NCI-H524 treated with DMSO at 0.1 percent for 48 hours (cell line): ENCODE data around the gene NCAPG2.
"Not testable (repeated sequence)": the region's sequence is repeated elsewhere in the genome, so short reads cannot be mapped to it uniquely, and the experiment has no call there.

Source experiments
- DNase-seq: peaks from one replicate; lab custom pipeline; 2025; lab: John Stamatoyannopoulos, UW

NCAPG2 gene

GRCh38 chr7:158633055-158633956, 71.3 kb downstream of the NCAPG2 start:
- no peak for DNase-seq

DNA sequence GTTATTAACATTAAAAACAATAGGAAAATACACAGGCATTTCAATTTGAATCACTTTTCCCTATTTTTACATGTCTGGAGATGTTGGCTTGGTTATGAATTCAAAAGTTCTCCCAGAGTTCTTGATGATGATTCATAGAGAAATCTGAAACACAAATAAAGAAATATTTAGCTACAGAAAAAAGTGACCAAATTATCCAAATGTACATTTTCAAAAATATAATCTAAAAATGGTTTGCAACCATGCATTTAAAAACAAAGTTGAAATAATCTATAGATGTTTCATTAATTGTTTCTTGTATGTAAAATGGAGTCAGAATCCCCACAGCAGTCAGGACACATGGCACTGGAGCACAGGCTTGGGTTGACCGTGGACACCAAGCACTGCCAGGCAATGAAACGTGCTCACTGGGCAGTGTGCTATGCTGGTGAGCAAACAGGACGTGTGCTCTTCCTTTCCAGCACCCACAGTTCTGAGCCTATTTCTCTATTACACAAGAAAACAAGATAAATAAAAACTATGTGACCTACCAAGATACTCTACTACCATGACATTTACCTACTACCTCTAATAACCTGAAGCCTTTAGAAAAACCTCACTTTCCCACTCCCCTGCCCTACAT, 72.9 kb downstream of the NCAPG2 start:
- no peak for DNase-seq

DNA sequence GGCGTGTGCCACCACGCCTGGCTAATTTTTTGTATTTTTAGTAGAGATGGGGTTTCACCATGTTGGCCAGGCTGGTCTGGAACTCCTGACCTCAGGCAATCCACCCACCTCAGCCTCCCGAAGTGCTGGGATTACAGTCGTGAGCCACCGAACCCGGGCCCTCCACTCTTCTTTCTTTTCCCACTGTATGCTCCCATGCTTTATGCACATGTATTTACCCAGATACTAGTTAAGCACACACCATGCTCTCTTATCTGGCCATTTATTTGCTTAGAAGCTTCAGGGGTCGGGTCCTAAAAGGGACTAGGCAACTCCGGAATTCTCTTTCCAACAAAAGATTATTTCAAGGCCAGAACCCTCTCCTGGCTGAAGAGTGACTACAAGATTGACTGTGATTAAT, 78.3 kb downstream of the NCAPG2 start:
- not testable (repeated sequence) for DNase-seq

- DNase-seq, result no peak
Observed at GRCh38 chr7:158623241-158623640, 81.4 kb downstream of the NCAPG2 start.

- DNase-seq, result no peak
Observed at GRCh38 chr7:158620839-158621441, 83.7 kb downstream of the NCAPG2 start.

GRCh38 chr7:158620418-158620817, 84.2 kb downstream of the NCAPG2 start:
- no peak for DNase-seq

- DNase-seq, result no peak
Observed at GRCh38 chr7:158618745-158619140, 85.9 kb downstream of the NCAPG2 start.

- no peak for DNase-seq
Observed at GRCh38 chr7:158617737-158618128, 86.9 kb downstream of the NCAPG2 start.

DNA sequence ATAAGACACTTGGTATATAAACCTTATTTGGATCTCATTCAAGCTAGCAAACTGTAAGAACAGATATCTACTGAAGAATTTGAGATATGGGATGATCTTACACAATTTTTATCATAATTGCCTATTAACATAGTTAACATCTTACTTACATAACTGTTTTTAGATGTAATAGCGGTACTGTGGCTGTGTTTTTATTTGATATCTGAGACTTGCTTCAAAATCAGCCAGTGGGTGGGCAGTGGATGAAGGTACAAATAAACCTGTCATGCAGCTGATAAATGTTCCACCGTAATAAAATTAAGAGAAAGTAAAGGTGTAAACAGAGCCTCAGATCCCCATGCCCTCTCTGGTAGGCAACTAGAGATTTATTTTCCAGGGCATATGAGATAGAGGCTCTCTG, 88.6 kb downstream of the NCAPG2 start:
- DNase-seq, result no peak

- DNase-seq, result no peak
Observed at GRCh38 chr7:158614700-158615099, 89.9 kb downstream of the NCAPG2 start.

GRCh38 chr7:158613481-158613880, 91.1 kb downstream of the NCAPG2 start:
- DNase-seq, result no peak

- no peak for DNase-seq
Observed at GRCh38 chr7:158612546-158612945, 92.1 kb downstream of the NCAPG2 start.

DNA sequence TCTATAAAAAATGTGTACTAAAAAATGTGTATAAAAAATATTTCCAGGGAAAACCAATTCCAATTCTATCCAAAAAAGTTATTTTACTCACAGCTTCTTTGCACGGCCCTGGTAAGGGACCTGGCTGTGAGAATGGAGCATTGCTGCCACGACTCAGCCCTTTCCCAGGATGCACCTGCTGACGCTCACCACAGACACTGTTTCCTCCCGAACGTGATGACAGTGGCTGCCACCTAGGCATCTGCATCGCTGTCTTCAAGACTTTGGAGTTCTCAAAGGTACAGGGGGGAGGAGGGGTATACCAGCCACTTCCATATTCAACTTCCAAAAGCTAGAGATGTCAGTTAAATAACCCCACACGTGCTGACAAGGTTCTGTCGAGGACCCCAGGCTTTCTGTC, 93.1 kb downstream of the NCAPG2 start:
- DNase-seq, result no peak

- no peak for DNase-seq
Observed at GRCh38 chr7:158609313-158609974, 95.2 kb downstream of the NCAPG2 start.

DNA sequence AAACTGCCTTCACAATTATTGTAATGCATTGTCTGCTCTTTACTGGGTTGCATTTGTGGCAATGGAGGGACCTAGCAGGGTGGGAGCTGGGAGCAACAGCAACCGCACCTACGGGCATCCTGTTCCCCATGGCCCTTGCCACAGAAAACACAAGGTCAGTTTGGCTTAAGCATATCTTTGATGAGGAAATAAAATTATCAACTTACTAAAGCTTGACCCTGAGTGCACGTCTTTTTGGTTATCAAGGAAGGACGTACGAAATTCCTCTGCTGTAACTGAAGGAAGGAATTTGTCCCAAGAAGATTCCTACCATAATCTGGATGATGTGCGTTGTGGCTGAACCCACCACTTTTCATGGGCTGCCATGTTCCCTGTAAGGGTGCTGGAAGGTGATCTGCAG, 97.0 kb downstream of the NCAPG2 start:
- no peak for DNase-seq

DNA sequence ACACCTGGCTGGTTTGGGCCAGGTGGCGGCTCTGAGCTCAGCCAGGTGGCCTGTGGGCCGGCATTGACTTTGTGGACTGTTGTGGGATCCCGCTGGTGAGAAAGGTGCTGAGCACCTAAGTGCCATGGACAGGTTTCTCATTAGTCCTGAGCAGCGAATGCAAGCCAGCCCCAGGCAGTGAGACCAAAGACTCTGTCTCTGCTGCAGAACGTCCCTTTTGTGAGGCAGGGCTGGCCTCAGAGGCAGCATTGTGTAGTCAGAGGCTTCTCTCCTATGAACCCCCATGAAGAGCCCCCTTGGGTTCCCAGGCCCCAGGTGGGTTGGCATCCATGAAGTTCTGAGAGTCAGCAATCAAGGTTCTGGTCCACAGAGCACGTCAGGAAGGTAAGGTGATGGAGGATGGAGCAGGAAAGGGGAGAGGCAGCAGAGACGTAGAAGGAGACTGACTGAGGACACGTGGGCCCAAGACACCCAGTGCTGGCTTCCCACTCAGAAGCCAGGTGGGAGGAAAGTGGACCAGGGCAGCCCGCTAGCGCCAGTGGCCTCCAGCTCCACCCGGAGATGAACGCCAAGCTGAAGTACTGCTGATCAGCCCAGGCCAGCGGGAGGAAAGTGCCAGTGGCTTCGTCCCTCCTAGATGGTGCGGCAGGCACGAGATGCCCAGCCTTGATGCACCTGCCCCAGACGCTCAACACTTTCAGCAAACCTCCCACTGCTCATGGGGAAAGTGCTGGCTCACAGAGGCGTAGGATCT, 97.8 kb downstream of the NCAPG2 start:
- no peak for DNase-seq

DNA sequence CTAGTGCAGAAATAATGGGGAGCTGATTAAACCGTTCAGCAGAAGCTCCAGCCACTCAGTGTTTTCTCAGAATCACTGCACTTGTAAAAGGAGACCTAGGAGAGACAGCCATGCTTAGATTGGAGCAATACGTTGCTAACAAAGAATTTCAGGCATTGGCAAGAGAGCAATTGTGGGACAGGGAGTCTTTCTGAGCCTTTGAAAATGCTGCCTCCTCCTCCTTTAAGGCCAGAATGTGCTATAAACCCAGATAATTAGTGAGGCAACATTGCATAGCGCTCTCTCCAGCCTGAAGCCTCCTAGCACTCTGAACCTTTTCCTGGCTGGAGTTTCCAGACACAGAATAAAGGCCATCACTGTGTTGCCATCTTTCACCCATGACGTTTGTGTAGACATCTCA, 98.5 kb downstream of the NCAPG2 start:
- DNase-seq, result no peak

DNA sequence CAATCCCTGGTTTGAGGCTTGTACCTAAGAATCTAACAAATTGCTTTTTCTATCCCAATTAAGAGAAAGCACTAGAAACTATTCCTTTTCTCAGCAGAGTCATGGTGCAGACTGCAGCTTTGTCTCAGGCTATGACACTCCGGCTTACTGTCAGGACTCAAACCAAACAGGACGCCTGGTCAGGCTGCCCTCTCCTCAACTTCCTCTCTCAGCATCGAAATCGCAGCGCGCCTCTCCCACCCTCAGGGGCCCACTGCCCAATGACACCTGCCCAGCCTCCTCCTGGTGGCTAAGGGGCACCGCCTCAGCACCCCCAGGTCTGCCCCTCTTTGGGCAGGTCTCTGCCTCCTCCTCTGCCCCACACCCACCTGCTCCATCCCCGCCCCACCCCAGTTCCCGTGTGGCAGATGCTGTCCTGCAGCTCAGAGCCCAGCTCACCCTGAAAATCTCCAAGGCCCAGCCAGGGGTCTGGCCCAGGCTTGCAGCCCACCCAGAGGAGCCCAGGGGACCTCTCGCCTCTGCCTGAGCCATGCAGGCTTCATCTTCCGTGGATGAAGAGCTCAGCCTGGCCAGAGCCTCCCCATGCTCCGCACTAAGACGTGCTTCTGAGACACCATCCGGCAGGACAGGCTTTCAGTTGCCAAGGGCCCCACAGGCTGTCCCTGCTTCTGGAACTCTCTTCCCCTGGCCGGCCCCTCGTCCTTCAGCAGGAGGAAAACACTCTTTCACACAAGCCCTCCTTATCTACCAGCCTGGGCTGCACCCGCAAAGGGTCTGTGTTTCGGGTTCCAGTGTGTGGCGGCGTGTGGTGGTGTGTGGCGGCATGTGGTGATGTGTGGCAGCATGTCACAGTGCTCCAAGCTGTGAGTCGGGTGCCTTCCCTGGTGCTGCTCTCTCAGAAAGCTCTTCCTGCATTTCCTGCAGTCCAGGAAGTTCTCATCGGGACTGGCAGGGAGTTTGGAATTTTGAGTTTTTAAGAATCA, 100.5 kb downstream of the NCAPG2 start:
- DNase-seq, result no peak

DNA sequence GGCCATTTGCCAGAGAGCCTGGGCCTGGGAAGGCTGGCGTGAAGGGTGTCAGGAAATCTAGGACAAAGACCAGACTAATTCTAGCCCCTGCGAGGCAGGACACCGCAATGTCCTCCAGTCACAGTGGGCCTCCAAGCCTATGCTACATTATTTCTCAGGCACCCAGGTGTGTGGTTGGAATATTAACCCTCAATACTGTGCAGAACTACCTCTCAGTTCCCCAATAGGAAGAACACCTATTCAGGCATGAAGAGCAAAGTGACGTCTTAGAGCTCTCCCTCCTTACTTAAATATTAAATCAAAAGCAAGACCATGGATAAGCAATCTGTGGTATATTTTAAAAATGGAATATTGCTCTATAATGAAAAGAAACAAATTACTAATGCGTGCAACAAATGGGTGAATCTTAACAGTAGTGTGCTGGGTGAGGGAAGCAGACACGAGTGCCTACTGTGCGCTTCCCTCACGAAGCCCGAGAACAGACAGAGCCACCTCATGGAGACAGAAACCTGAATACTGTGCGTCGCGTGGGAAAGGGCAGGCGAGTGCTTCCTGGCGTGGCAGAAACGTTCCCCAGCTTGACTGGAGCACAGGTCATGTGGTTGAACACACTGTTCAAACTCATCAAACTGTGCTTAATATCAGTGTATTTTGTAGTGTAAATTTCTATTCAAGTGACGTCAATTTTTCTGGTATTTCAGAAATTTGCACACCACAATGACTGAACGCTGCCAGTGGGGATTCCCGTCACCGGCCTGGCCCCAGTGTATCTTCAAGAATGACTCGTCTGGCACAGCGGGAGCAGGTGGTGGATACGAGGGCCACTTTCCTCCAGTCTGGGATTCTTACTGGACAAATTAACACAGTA, 101.5 kb downstream of the NCAPG2 start:
- DNase-seq, result no peak

GRCh38 chr7:158602041-158602440, 102.6 kb downstream of the NCAPG2 start:
- no peak for DNase-seq
